WTC11 (cell line): ENCODE results near the gene DCUN1D1. TPM values are rescaled to one million over a fixed set of nuclear protein-coding genes. Genes with fewer than 3 reads are reported as not detected.

Experiments
- ATAC-seq: fragments of 200-7000 bp; cut with Tn5 transposase; 2 replicates; pipeline ENCODE4 v1.10.0; 2021; ENCODE audit warnings: mild to moderate bottlenecking, moderate library complexity
- CTCF ChIA-PET: fragments of 300-600 bp; sonication (Branson Sonifier 250); formaldehyde crosslinking; loops from one replicate; lab custom pipeline; 2021; ENCODE audit warnings: antibody characterized with exemption; lab: Charles Lee
- POLR2A ChIA-PET: fragments of 350-600 bp; sonication (Branson Sonifier 250); formaldehyde crosslinking; loops from one replicate; lab custom pipeline; 2021; ENCODE audit warnings: antibody characterized with exemption; lab: Charles Lee
- DNase-seq: peaks from one replicate; pipeline ENCODE4 v3.0.0; 2021; ENCODE audit warnings: low spot score
- H3K27ac Mint-ChIP-seq: 2 replicates; pipeline ENCODE4 v1.8.0; 2021; ENCODE audit warnings: mixed read lengths
- H3K27me3 Mint-ChIP-seq: 2 replicates; pipeline ENCODE4 v1.8.0; 2021; ENCODE audit warnings: low read depth, mild to moderate bottlenecking, moderate library complexity, mixed read lengths
- H3K36me3 Mint-ChIP-seq: 2 replicates; pipeline ENCODE4 v1.8.0; 2021; ENCODE audit warnings: mixed read lengths
- H3K4me1 Mint-ChIP-seq: 2 replicates; pipeline ENCODE4 v1.8.0; 2022; ENCODE audit warnings: mixed read lengths
- H3K4me3 Mint-ChIP-seq: 2 replicates; pipeline ENCODE4 v1.8.0; 2021; ENCODE audit warnings: mild to moderate bottlenecking, moderate library complexity, mixed read lengths
- H3K9me3 Mint-ChIP-seq: 2 replicates; pipeline ENCODE4 v1.8.0; 2021; ENCODE audit warnings: mixed read lengths
- ATF1 ChIP-seq: sonication (generic); formaldehyde crosslinking; IDR thresholded peaks from 2 replicates; pipeline ENCODE4 v1.8.1; 2023; ENCODE audit warnings: mild to moderate bottlenecking, moderate library complexity, missing genetic modification reagents
- E2F5 ChIP-seq: sonication (generic); formaldehyde crosslinking; IDR thresholded peaks from 2 replicates; pipeline ENCODE4 v1.8.1; 2022; ENCODE audit warnings: mild to moderate bottlenecking, moderate library complexity, missing genetic modification reagents
- EMX1 ChIP-seq: fragments of 250-450 bp; sonication (Bioruptor Pico); IDR thresholded peaks from 2 replicates; pipeline ENCODE4 v1.8.0; 2021; ENCODE audit warnings: mild to moderate bottlenecking
- ETV6 ChIP-seq: sonication (generic); formaldehyde crosslinking; IDR thresholded peaks from 2 replicates; pipeline ENCODE4 v1.8.1; 2022; ENCODE audit warnings: mild to moderate bottlenecking, missing genetic modification reagents
- NR1H2 ChIP-seq: sonication (generic); formaldehyde crosslinking; IDR thresholded peaks from 2 replicates; pipeline ENCODE4 v1.9.0; 2021; ENCODE audit warnings: mild to moderate bottlenecking, moderate library complexity, missing genetic modification reagents
- NR3C1 ChIP-seq: sonication (generic); formaldehyde crosslinking; conservative IDR thresholded peaks from 2 replicates; pipeline ENCODE4 v1.8.1; 2023; ENCODE audit warnings: low read depth, mild to moderate bottlenecking, missing genetic modification reagents
- PREB ChIP-seq: sonication (generic); formaldehyde crosslinking; IDR thresholded peaks from 2 replicates; pipeline ENCODE4 v1.8.1; 2022; ENCODE audit warnings: mild to moderate bottlenecking, missing genetic modification reagents, moderate library complexity, borderline replicate concordance
- RELA ChIP-seq: sonication (generic); formaldehyde crosslinking; IDR thresholded peaks from 2 replicates; pipeline ENCODE4 v1.8.1; 2022; ENCODE audit warnings: missing genetic modification reagents, mild to moderate bottlenecking, borderline replicate concordance
- TEAD4 ChIP-seq: sonication (generic); formaldehyde crosslinking; IDR thresholded peaks from 2 replicates; pipeline ENCODE4 v1.8.0; 2022; ENCODE audit warnings: mild to moderate bottlenecking, missing genetic modification reagents
- USF1 ChIP-seq: sonication (generic); formaldehyde crosslinking; IDR thresholded peaks from 2 replicates; pipeline ENCODE4 v1.8.0; 2022; ENCODE audit warnings: mild to moderate bottlenecking, missing genetic modification reagents
- ZBTB21 ChIP-seq: sonication (generic); formaldehyde crosslinking; IDR thresholded peaks from 2 replicates; pipeline ENCODE4 v1.8.1; 2023; ENCODE audit warnings: mild to moderate bottlenecking, missing genetic modification reagents, borderline replicate concordance
- ZBTB43 ChIP-seq: sonication (generic); formaldehyde crosslinking; IDR thresholded peaks from 2 replicates; pipeline ENCODE4 v1.8.1; 2023; ENCODE audit warnings: mild to moderate bottlenecking, missing genetic modification reagents
- ZNF416 ChIP-seq: fragments of 250-450 bp; sonication (Bioruptor Pico); IDR thresholded peaks from 2 replicates; pipeline ENCODE4 v1.9.0; 2021; ENCODE audit warnings: mild to moderate bottlenecking, inconsistent platforms
- ZNF423 ChIP-seq: fragments of 250-450 bp; sonication (Bioruptor Pico); IDR thresholded peaks from 2 replicates; pipeline ENCODE4 v2.1.2; 2022; ENCODE audit warnings: mild to moderate bottlenecking, moderate library complexity
- total RNA-seq: library from RNA; stranded (reverse); gene quantifications from 3 replicates; pipeline ENCODE4 v1.2.3, GENCODE V29; 2021
- TF ChIP-seq, protein P1 (sequence below): sonication (generic); formaldehyde crosslinking; conservative IDR thresholded peaks from 2 replicates; pipeline ENCODE4 v1.8.1; 2023; ENCODE audit warnings: mild to moderate bottlenecking, low read depth, missing genetic modification reagents, moderate library complexity
- TF ChIP-seq, protein P2 (sequence below): fragments of 250-450 bp; sonication (Bioruptor Pico); IDR thresholded peaks from 2 replicates; pipeline ENCODE4 v1.9.0; 2021; ENCODE audit warnings: moderate library complexity, mild to moderate bottlenecking, inconsistent platforms, borderline replicate concordance
- TF ChIP-seq, protein P3 (sequence below): sonication (generic); formaldehyde crosslinking; IDR thresholded peaks from 2 replicates; pipeline ENCODE4 v1.8.1; 2023; ENCODE audit warnings: mild to moderate bottlenecking, missing genetic modification reagents, moderate library complexity
- TF ChIP-seq, protein P4 (sequence below): fragments of 250-450 bp; sonication (Bioruptor Pico); IDR thresholded peaks from 2 replicates; pipeline ENCODE4 v2.1.2; 2022; ENCODE audit warnings: mild to moderate bottlenecking, moderate library complexity

The DCUN1D1 gene
- total RNA-seq, 1 experiment from 2014 or later = 64.5 TPM

DNA sequence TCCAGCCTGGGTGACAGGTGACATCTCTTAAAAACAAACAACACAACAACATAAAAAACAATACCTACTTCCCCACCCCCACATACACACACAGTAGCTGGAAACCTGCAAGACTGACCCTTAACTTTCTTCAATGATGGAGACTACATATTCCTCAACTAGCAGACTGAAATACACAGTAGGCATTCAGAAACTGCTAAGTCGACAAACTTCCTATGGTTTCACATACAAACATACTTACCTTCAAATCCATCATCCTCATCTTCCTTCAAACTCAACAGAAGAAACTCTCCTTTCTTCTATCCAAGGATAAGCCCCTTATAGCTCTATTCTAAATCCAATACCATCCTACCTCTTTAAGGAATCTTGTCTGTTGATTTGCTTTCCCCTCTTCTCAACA is 30.6 kb downstream of the DCUN1D1 start:
- H3K4me1 Mint-ChIP-seq = peaks cover 20% of the 10 kb centered on the region
- POLR2A ChIA-PET = no interaction called here
- DNase-seq (no peak), ATAC-seq (no peak)
- 0 out of 2 replicates have a peak overlapping the region, but pooled peaks have one; percentile 31 for H3K27ac Mint-ChIP-seq
- peaks cover 57% of the 10 kb centered on the region for H3K36me3 Mint-ChIP-seq
- no peaks in the 10 kb centered on the region for H3K27me3 Mint-ChIP-seq
- CTCF ChIA-PET = no interaction called here
- H3K9me3 Mint-ChIP-seq = peaks cover 28% of the 10 kb centered on the region
- H3K4me3 Mint-ChIP-seq = no peak overlapping the region
- TF ChIP-seq RELA (no peak), NR1H2 (no peak), ZBTB43 (no peak), ATF1 (CRISPR knock-in tag) (no peak), ZNF416 (CRISPR knock-in tag) (no peak), ZNF423 (CRISPR knock-in tag) (no peak)
- TF ChIP-seq, protein P1, sequence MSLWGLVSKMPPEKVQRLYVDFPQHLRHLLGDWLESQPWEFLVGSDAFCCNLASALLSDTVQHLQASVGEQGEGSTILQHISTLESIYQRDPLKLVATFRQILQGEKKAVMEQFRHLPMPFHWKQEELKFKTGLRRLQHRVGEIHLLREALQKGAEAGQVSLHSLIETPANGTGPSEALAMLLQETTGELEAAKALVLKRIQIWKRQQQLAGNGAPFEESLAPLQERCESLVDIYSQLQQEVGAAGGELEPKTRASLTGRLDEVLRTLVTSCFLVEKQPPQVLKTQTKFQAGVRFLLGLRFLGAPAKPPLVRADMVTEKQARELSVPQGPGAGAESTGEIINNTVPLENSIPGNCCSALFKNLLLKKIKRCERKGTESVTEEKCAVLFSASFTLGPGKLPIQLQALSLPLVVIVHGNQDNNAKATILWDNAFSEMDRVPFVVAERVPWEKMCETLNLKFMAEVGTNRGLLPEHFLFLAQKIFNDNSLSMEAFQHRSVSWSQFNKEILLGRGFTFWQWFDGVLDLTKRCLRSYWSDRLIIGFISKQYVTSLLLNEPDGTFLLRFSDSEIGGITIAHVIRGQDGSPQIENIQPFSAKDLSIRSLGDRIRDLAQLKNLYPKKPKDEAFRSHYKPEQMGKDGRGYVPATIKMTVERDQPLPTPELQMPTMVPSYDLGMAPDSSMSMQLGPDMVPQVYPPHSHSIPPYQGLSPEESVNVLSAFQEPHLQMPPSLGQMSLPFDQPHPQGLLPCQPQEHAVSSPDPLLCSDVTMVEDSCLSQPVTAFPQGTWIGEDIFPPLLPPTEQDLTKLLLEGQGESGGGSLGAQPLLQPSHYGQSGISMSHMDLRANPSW = no peak
- TF ChIP-seq, protein P2, sequence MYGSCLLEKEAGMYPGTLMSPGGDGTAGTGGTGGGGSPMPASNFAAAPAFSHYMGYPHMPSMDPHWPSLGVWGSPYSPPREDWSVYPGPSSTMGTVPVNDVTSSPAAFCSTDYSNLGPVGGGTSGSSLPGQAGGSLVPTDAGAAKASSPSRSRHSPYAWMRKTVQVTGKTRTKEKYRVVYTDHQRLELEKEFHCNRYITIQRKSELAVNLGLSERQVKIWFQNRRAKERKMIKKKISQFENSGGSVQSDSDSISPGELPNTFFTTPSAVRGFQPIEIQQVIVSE (CRISPR knock-in tag) = no peak

GRCh38 chr3:182948305-182948704 is 32.0 kb downstream of the DCUN1D1 start:
- CTCF ChIA-PET = interaction anchor here (1.5 kb wide), 1 partner anchor 38 kb away, joined by 4 read pairs; no protein-coding TSS in a partner anchor
- TF ChIP-seq ETV6 (CRISPR knock-in tag) (no peak), NR3C1 (CRISPR knock-in tag) (no peak)
- TF ChIP-seq, protein P3, sequence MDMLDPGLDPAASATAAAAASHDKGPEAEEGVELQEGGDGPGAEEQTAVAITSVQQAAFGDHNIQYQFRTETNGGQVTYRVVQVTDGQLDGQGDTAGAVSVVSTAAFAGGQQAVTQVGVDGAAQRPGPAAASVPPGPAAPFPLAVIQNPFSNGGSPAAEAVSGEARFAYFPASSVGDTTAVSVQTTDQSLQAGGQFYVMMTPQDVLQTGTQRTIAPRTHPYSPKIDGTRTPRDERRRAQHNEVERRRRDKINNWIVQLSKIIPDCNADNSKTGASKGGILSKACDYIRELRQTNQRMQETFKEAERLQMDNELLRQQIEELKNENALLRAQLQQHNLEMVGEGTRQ (CRISPR knock-in tag) = peak; percentile 50
- TF ChIP-seq, all 79 proteins: peak for 1
- Mint-ChIP-seq H3K27me3 (no peaks in the 10 kb centered on the region), H3K9me3 (peaks cover 19% of the 10 kb centered on the region), H3K4me1 (peaks cover 34% of the 10 kb centered on the region), H3K4me3 (no peak overlapping the region), H3K36me3 (peaks cover 52% of the 10 kb centered on the region), H3K27ac (peak overlapping the region; percentile 6)
- DNase-seq (no peak), ATAC-seq (no peak)
- POLR2A ChIA-PET = no interaction called here

DNA sequence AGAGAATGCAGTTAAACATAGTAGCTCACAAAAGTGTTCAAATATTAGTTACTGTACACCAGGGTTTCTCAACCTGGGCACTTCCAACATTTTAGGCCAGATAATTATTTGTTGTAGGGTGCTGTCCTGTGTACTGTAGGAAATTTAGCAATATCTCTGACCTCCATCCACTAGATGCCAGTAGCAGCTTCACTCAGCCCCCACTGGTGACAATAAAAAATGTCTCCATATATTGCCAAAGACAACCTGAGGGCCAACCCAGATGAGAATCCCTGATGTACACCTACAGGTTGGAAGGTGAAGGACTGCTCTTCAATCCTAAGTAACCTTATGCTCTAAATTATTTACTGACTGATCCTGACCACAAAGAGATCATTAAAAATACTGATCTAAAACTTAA is 32.5 kb downstream of the DCUN1D1 start:
- Mint-ChIP-seq H3K9me3 (peaks cover 15% of the 10 kb centered on the region), H3K27me3 (no peaks in the 10 kb centered on the region), H3K27ac (no peak overlapping the region), H3K36me3 (peaks cover 48% of the 10 kb centered on the region), H3K4me1 (peaks cover 34% of the 10 kb centered on the region), H3K4me3 (no peak overlapping the region)
- POLR2A ChIA-PET = no interaction called here
- CTCF ChIA-PET = interaction anchor here (1.5 kb wide), 1 partner anchor 37 kb away, joined by 4 read pairs; no protein-coding TSS in a partner anchor
- DNase-seq (no peak), ATAC-seq (peak; percentile 36; the same call in 1 of the 2 replicates)
- TF ChIP-seq, protein P4, sequence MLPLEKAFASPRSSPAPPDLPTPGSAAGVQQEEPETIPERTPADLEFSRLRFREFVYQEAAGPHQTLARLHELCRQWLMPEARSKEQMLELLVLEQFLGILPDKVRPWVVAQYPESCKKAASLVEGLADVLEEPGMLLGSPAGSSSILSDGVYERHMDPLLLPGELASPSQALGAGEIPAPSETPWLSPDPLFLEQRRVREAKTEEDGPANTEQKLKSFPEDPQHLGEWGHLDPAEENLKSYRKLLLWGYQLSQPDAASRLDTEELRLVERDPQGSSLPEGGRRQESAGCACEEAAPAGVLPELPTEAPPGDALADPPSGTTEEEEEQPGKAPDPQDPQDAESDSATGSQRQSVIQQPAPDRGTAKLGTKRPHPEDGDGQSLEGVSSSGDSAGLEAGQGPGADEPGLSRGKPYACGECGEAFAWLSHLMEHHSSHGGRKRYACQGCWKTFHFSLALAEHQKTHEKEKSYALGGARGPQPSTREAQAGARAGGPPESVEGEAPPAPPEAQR (CRISPR knock-in tag) = no peak
- TF ChIP-seq EMX1 (CRISPR knock-in tag) = no peak
- TF ChIP-seq E2F5 = no peak
- no peak for TF ChIP-seq USF1 (CRISPR knock-in tag)
- TF ChIP-seq ZBTB21 (CRISPR knock-in tag) = no peak
- no peak for TF ChIP-seq RELA
- no peak for TF ChIP-seq TEAD4 (CRISPR knock-in tag)
- TF ChIP-seq PREB = no peak
- TF ChIP-seq, protein P1 = no peak
